HG03108 (cell line): ENCODE measurements around the gene ADGRV1.
"Not testable (repeated sequence)": the region's sequence is repeated elsewhere in the genome, so short reads cannot be mapped to it uniquely, and the experiment has no call there.

Source experiments
- ATAC-seq: cut with Tn5 transposase; IDR thresholded peaks from one replicate; pipeline ENCODE4 v1.9.1; 2021; ENCODE audit warnings: moderate library complexity; ENCODE audit not compliant: unreplicated experiment

The ADGRV1 gene

DNA sequence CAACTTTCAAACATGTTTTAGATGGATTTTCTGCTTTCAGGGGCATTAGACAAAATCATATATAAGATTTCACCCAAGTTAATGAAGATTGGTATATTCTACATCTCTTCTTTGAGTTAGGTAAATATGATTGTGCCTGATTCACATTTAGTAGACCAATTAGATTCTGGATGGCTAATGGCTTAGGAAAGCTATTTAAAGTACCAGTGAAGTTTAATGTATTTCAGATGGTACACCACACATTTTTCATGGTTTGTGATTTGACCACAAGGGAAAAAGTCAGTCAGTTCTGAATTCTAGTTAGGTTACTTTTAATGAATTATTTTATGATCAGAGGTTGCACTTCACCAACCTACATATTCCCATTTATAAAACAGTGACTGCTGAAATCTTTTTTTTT is 409.7 kb downstream of the ADGRV1 start:
- ATAC-seq, result no peak

DNA sequence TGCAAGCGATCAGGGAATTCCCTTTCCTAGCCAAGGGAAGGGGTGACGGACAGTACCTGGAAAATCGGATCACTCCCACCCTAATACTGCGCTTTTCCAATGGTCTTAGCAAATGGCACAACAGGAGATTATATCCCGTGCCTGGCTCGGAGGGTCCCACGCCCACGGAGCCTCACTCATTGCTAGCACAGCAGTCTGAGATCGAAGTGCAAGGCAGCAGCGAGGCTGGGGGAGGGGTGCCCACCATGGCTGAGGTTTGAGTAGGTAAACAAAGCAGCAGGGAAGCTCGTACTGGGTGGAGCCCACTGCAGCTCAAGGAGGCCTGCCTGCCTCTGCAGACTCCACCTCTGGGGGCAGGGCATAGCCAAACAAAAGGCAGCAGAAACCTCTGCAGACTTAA is 411.3 kb downstream of the ADGRV1 start:
- not testable (repeated sequence) for ATAC-seq

DNA sequence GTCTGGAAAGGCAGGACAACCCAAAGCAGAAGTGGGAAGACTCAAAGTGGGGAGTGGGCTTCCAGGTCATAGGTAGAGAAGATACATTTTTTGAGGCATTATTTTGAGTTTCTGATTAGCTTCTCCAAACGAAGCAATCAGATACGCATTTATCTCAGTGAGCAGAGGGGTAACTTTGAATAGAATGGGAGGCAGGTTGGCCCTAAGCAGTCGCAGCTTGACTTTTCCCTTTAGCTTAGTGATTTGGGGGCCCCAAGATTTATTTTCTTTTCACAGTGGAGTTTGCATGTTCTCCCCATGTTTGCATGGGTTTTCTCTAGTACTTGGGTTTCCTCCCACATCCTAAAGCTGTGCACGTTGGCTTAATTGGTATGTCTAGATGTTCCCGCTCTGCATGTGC is 422.6 kb downstream of the ADGRV1 start:
- no peak for ATAC-seq

GRCh38 chr5:90981821-90982220 is 423.2 kb downstream of the ADGRV1 start:
- ATAC-seq, result no peak

GRCh38 chr5:90982576-90982975 is 424.0 kb downstream of the ADGRV1 start:
- no peak for ATAC-seq

DNA sequence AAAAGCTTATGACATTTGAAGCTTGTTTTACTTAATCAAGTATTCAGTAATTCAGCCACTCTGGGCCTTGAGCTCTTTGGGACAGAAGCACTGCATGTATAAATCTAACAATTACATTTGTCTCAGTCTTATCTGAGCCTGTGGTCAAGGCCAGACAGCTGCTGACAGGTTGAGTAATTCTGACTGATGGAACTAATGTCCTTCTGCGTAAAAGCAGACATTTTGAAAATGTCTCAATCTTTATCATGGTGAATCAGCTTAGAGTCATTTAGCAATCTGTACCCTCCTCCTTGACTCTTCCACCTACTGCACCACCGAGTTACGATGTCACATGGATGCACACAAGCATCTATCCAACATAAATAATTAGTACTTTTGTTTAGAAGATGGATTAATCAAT is 424.6 kb downstream of the ADGRV1 start:
- no peak for ATAC-seq

GRCh38 chr5:90983711-90984124 is 425.1 kb downstream of the ADGRV1 start:
- ATAC-seq, result no peak

GRCh38 chr5:90985341-90985740 is 426.7 kb downstream of the ADGRV1 start:
- no peak for ATAC-seq

DNA sequence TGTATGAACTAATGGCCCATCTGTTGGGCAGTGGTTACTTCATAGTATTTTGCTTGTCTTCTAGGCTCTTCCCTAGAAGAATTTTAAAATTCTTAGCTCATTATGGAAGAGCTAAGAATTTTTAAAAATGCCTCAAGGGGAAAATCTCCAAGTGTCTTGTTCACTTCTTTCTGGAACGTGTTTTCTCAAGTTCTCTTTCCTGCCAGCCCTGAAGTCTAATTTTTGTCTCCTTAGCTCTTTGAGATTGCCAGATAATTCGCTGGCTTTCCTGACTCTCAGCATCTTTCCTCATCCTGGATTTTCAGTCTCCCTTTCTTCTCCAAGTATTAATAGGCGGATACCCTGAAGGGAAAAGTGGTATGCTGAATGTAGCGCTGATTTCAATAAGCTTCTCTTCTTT is 429.1 kb downstream of the ADGRV1 start:
- ATAC-seq, result no peak

DNA sequence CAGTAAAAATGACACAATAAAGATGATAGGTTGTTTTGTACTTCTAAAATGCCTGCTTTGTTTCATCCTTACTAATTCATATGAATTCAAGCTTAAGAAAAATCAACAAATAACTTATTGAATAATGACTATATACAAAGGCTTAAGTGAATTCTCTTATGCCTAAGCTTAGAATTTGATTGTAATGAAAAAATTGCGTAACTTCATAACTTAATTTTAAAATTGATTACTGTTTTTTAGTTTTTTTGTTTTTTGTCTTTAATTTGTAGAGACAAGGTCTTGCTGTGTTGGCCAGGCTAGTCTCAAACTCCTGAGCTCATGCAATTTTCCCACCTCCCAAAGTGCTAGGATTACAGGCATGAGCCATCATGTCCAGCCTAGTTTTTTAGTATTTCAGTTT is 432.6 kb downstream of the ADGRV1 start:
- ATAC-seq, result no peak

DNA sequence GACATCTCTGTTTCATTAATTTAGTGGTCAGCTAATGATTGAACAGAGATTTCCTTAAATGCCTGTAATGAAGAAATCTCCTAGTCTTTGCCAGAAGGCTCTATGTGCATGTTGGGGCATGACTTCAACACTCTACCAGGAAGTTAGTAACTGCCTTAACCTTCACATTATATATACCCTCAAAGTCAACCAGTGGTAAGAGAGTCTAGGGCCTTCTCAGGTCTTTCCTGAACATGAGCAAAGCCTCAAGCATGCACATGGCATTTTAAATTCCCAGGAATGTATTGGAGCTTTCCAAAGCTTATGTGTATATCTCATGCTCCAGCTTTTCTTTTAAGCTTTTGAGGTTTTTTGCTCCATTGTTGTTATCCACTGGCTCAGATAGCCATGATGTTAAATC is 436.2 kb downstream of the ADGRV1 start:
- no peak for ATAC-seq

GRCh38 chr5:90996089-90996488 is 437.5 kb downstream of the ADGRV1 start:
- no peak for ATAC-seq

GRCh38 chr5:90997082-90997481 is 438.5 kb downstream of the ADGRV1 start:
- no peak for ATAC-seq

- ATAC-seq, result no peak
Measured at GRCh38 chr5:91000743-91001142, 442.1 kb downstream of the ADGRV1 start.

DNA sequence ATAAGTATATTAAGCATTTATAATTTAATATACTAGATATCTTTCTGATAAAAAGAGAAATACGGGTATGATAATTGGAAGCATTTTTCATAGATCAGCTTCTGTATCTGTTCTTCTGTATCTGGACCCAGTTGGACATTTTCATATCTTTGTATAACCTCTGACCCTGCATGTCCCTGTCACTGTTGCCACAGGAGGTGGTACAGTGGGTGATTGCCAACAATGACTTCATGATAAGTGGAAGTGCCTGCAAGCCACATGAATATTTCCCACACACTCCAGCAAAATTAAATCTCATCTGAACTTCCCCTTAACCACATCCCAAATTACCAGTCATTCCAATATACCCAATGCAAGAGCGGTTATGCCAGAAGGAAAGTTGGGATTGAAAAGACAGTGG is 448.1 kb downstream of the ADGRV1 start:
- no peak for ATAC-seq

DNA sequence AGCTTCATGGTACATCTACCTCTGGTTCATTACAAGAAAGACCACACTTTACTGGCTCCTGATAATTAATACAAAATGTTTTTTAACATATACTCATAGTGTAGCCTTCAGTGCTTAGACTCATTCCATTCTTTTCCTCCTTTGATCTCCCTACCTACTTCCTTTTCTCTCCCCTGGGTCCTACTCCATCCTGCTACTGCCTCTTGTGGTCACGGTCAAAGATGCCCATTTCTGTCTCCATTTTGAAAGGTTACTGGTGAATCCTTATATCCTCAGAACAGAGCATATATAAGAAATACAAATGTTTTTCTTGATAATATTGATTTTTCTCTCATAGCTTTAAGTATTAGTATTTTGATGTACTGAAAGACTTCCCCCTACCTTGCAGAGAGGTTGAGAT is 448.7 kb downstream of the ADGRV1 start:
- no peak for ATAC-seq

DNA sequence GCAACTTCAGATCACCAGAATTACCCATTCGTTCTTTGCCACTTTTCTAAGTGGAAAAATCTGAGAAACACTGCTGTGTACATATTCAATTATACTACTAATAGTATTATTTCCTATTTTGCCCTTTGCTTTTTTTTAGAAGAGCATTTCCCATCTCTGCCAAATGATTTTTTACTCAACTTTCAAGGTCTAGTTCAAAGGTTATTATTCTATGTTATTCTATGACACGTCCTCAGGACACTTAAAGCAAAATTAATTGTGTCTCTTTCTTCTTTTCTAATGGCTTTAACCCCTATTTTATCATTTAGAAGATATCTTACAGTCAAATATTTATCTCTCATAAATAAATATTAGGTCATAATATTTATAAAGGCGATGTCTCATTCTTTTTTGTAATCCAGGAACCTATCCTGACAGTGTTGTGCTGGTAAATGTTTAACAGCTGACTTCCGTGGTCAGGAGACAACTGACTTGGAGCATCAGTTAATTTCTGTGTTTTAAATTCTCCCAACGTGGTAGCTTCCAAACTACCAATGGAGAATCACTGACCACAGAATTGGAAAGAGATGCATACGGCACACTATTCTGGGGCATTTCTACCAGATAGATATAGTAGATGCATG is 449.3 kb downstream of the ADGRV1 start:
- ATAC-seq, result no peak

DNA sequence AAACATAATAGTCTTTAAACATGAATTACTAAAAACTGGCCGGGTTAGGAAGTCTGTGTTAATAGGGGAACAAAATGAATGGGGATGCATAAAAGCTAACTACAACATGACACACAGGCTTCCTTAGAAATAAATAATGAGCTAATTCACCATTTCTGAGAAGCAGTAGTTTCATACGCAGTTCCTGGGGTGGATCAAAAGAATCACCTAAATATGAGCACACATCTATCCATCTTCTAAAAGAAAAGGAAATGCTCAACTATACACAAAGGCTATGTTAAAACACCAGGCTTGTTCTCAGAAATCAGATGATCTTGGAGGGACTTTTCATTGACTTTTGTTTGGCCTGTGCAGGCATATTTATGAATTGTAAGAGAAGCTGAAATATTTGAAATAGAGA is 451.5 kb downstream of the ADGRV1 start:
- ATAC-seq, result no peak

DNA sequence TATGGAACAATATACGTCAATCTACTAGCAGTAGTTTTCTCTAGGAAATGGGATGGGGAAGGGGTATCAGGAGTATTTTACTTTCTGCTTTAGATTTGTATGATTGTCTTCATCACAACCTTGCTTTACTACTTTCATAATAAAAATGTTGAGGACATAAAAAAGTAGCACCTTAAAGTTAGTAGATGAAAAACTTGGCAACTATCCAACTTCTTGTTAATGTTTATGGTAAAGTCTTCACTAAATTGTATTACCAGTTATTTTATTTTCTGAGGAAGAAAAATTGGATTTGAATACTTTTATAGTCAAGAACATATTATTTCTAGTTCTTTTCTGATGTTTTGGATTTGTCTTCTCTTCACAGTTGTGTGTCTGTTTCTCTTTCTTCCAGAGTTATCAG is 452.4 kb downstream of the ADGRV1 start:
- no peak for ATAC-seq

GRCh38 chr5:91012867-91013266 is 454.3 kb downstream of the ADGRV1 start:
- not testable (repeated sequence) for ATAC-seq

GRCh38 chr5:91016322-91016721 is 457.7 kb downstream of the ADGRV1 start:
- ATAC-seq, result no peak

- no peak for ATAC-seq
Measured at GRCh38 chr5:91016954-91017700, 458.5 kb downstream of the ADGRV1 start.

GRCh38 chr5:91018200-91018599 is 459.6 kb downstream of the ADGRV1 start:
- ATAC-seq, result no peak
